Measurements from ENCODE around the gene USP34.

The USP34 gene

GRCh38 chr2:61180686-61181085 is 290.2 kb downstream of the USP34 start:
- TF ChIP-seq CTCF (conservative IDR thresholded peaks at IDR 0.05) = no peak
- H3K27ac ChIP-seq = no peak overlapping the region

DNA sequence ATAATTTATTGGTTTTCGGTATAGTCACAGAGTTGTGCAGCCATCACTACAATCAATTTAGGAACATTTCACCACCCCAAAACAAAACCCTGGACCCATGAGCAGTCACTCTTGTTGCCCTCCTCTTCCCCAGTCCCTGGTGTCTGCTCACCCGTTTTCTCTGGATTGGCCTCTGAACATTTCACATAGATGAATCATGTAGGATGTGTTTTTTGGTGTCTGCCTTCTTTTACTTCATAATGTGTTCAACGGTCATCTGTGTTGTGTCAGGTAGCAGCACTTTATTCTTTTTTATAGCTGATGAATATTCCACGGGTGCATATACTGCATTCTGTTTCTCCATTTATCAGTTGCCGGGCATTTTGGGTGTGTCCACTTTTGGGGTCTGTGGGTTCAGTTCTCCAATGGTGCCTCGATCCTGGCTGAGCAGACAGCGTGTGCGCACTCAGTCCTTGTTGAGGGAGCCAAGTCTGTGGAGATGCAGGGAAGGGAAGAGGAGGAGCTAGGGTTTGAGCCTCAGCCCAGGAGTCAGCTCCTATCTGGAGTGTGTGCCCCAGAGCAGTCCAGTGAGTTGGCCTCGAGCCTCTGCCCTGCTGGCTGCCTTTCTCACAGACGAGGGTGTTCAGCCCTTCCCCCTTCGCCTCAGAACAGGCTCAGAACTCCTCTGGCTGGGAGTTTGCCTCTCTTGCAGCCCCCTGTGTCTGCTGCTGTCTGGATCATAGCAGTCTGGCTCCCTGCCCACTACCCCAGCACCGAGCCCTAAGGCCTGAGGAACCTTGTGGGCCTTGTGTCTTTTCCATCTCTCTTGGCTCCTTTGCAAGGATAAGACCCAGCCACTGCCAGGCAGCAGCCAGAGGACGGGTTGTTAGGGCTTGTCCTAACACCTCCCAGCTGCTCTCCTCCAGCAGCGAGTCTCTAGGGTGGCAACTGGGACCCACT is 290.9 kb downstream of the USP34 start:
- no peak for TF ChIP-seq CTCF (conservative IDR thresholded peaks at IDR 0.05)
- H3K27ac ChIP-seq = no peak overlapping the region

GRCh38 chr2:61178603-61179545 is 292.0 kb downstream of the USP34 start:
- no peak for TF ChIP-seq CTCF (conservative IDR thresholded peaks at IDR 0.05)
- H3K27ac ChIP-seq = no peak overlapping the region; the same call in 1 of the 2 replicates

GRCh38 chr2:61177727-61178549 is 292.9 kb downstream of the USP34 start:
- no peak for TF ChIP-seq CTCF (conservative IDR thresholded peaks at IDR 0.05)
- H3K27ac ChIP-seq = peak overlapping the region; percentile 90

- TF ChIP-seq CTCF (conservative IDR thresholded peaks at IDR 0.05) = peak; percentile 17; the same call in 1 of the 2 replicates
- H3K27ac ChIP-seq = peak overlapping the region; percentile 90
Measured at GRCh38 chr2:61176755-61177726, 293.8 kb downstream of the USP34 start.

DNA sequence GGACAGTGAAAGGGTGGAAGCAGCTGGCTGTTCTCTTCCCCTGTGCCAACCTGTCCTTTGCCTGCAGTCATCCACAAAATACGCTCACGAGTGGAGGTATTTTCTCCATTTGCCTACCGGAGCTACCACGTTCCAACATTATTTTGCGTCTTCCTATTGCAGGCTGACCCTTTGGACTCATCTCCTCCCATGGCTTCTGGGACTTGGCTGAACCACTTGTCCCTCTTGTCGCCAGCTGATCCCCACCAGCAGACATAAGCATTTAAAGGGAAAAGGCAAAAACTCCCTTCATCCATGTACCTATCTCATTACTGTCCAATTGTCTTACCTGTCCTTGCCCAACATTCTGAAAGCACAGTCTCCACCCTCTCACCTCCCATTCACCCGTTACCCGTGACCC is 295.9 kb downstream of the USP34 start:
- no peak for TF ChIP-seq CTCF (conservative IDR thresholded peaks at IDR 0.05)
- H3K27ac ChIP-seq = no peak overlapping the region
